PC-3 (cell line): Measurements from ENCODE around the gene RXRA. TPM values are rescaled to one million over a fixed set of nuclear protein-coding genes. Genes with fewer than 3 reads are reported as not detected.

ENCODE experiments used
- ATAC-seq: fragments of 200-7000 bp; cut with Tn5 transposase; 2 replicates; pipeline ENCODE4 v1.9.1; 2020; ENCODE audit warnings: mild to moderate bottlenecking, moderate library complexity
- Bru-seq: library from RNA; stranded (reverse); fragments of 400-500 nt; gene quantifications from one replicate; lab custom pipeline; 2021; lab: Mats Ljungman, UMichigan
- BruChase-seq, 2 experiments: library from RNA; stranded (reverse); fragments of 400-500 nt; gene quantifications; one replicate each; lab custom pipeline; 2021; lab: Mats Ljungman, UMichigan
- BruUV-seq: library from RNA; stranded (reverse); fragments of 400-500 nt; replicated peaks from 2 replicates; lab custom pipeline; 2021; lab: Mats Ljungman, UMichigan
- CTCF ChIA-PET: fragments of 300-600 bp; sonication (Branson Sonifier 250); formaldehyde crosslinking; loops from one replicate; lab custom pipeline; 2022; ENCODE audit warnings: antibody characterized with exemption; lab: Charles Lee
- POLR2A ChIA-PET: fragments of 300-600 bp; sonication (Branson Sonifier 250); formaldehyde crosslinking; loops from one replicate; lab custom pipeline; 2022; ENCODE audit warnings: antibody characterized with exemption; ENCODE audit not compliant: unreplicated experiment; lab: Charles Lee
- DNase-seq: peaks from one replicate; pipeline ENCODE4 v3.0.0-alpha.2; 2015
- H2AFZ ChIP-seq: fragments of 300-600 bp; sonication (generic); 2 replicates; pipeline ENCODE4 v1.6.0; 2016; ENCODE audit warnings: antibody characterized with exemption, low read length
- H3F3A ChIP-seq: fragments of 300-600 bp; sonication (generic); one replicate; pipeline ENCODE4 v1.6.0; 2017; ENCODE audit warnings: antibody characterized with exemption, low read length, control low read depth, mild to moderate bottlenecking; ENCODE audit not compliant: unreplicated experiment
- H3K27ac ChIP-seq: fragments of 300-600 bp; sonication (generic); 2 replicates; pipeline ENCODE4 v1.5.1; 2016; ENCODE audit warnings: mild to moderate bottlenecking, low read length
- H3K27me3 ChIP-seq: fragments of 300-600 bp; sonication (generic); 2 replicates; pipeline ENCODE4 v1.6.1; 2016; ENCODE audit warnings: low read length, mixed read lengths
- H3K36me3 ChIP-seq: fragments of 300-600 bp; sonication (generic); 2 replicates; pipeline ENCODE4 v1.6.1; 2016; ENCODE audit warnings: low read depth, mixed run types, low read length, mixed read lengths
- H3K4me1 ChIP-seq: fragments of 300-600 bp; sonication (generic); 2 replicates; pipeline ENCODE4 v1.5.1; 2016; ENCODE audit warnings: low read length; ENCODE audit not compliant: insufficient read depth
- H3K4me2 ChIP-seq: fragments of 300-600 bp; sonication (generic); 2 replicates; pipeline ENCODE4 v1.6.0; 2016; ENCODE audit warnings: low read length
- H3K4me3 ChIP-seq: fragments of 300-600 bp; sonication (generic); 2 replicates; pipeline ENCODE4 v1.5.1; 2016; ENCODE audit warnings: mild to moderate bottlenecking, low read length, mixed read lengths
- H3K79me2 ChIP-seq: fragments of 300-600 bp; sonication (generic); 2 replicates; pipeline ENCODE4 v1.6.1; 2017; ENCODE audit warnings: low read length, mixed read lengths
- H3K9ac ChIP-seq: fragments of 300-600 bp; sonication (generic); 2 replicates; pipeline ENCODE4 v1.6.0; 2016; ENCODE audit warnings: mild to moderate bottlenecking, low read length
- H3K9me2 ChIP-seq: fragments of 300-600 bp; sonication (generic); replicated peaks from 2 replicates; pipeline ENCODE4 v1.6.1; 2016; ENCODE audit warnings: mixed run types, low read length, mixed read lengths
- H3K9me3 ChIP-seq: fragments of 300-600 bp; sonication (generic); 2 replicates; pipeline ENCODE4 v1.6.1; 2016; ENCODE audit warnings: low read length, mixed read lengths
- H4K20me1 ChIP-seq: fragments of 300-600 bp; sonication (generic); 2 replicates; pipeline ENCODE4 v1.6.1; 2016; ENCODE audit warnings: low read length, mixed read lengths
- EZH2 ChIP-seq: fragments of 300-600 bp; sonication (generic); IDR thresholded peaks from one replicate; pipeline ENCODE4 v1.6.1; 2017; ENCODE audit warnings: antibody characterized with exemption, mild to moderate bottlenecking, low read length; ENCODE audit not compliant: unreplicated experiment
- EZH2phosphoT487 ChIP-seq: fragments of 300-600 bp; sonication (generic); IDR thresholded peaks from 2 replicates; pipeline ENCODE4 v1.6.1; 2018; ENCODE audit warnings: mild to moderate bottlenecking, antibody characterized with exemption, low read length, borderline replicate concordance
- intact Hi-C: fragments of 100-400 bp; cut with micrococcal nuclease; formaldehyde crosslinking; loops from 2 replicates; pipeline ENCODE4 v1.9.0; 2023
- long read RNA-seq: library from polyadenylated mRNA; unstranded; transcript quantifications from one replicate; pipeline ENCODE4 v2.0.0, GENCODE V29; 2021; ENCODE audit not compliant: unreplicated experiment
- total RNA-seq: library from RNA; depleted of rRNA; stranded (reverse); fragments of >200 nt; gene quantifications from 2 replicates; pipeline ENCODE4 v1.2.3, GENCODE V29; 2014; rRNA removed
- TF ChIP-seq, protein P1 (sequence below): fragments of 300-600 bp; sonication (generic); conservative IDR thresholded peaks from 2 replicates; pipeline ENCODE4 v1.5.1; 2017; ENCODE audit warnings: antibody characterized with exemption, low read depth, mild to moderate bottlenecking, low read length

RXRA gene
- total RNA-seq: 17.5 and 23.3 TPM in 2 replicates
- percentile 49 among the genes with signal in this experiment for Bru-seq, nascent RNA
- BruChase-seq, experiment 1, labeled RNA remaining after a 6-hour chase: percentile 49 among the genes with signal in this experiment
- percentile 52 among the genes with signal in this experiment for BruChase-seq, experiment 2, labeled RNA remaining after a 2-hour chase
- long read RNA-seq, transcript RXRA-202 (10 exons, 1,846 nt): major isoform, 9 of 68 reads
- long read RNA-seq, partial matches to known transcripts: 48 of 68 reads
- long read RNA-seq, other reads (novel, unspliced or antisense): 11 of 68 reads

DNA sequence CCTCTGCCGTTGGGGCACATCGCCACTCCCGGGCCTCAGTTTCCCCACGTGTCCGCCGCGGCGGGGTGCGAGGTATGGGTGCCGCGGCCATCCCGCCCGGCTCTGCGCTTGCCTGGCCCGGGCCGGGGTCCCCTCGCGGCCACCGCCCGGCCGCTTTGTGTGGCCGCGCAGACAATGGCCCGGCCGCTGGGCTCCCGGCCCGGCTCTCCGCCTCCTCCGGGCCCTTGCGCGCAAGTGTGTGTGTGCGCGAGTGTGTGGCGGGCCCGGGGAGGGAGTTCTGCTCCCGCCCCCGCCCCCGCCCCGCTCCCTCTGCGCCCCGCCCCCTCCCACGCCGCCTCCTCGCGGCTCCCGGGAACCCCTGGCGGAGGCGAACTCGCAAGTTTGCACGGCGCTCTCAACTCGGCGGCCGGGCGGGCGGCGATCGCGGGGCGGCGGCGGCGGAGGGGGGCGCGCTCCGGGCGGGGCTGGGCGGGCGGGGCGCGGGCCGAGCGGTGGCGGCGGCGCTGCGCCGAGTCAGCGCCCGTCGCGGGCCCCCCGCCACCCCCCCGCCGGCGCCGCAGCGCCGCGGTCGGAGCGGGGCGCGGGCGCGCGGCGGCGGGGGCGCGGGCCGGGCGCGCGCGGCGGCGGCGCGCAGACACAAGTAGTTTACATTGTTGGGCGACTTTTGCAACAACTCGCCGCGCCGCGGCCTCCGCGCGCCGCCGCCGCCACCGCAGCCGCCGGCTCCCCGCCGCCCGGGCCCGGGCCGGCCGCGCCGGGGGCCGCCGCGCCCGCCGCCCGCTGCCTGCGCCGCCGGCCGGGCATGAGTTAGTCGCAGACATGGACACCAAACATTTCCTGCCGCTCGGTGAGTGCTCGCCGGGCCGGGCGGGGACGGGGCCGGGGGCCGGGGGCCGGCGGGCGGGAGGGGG lies at the start of gene RXRA:
RXRA (plus strand) TSS at position 643 of the 911 bp plus-strand sequence; CDS start at position 820, 177 bp downstream.
- CTCF ChIA-PET: no interaction called here
- intact Hi-C loops: loop anchor here (10.0 kb wide), 1 partner anchor 89 kb away; no protein-coding TSS in a partner anchor

GRCh38 chr9:134278286-134278685 lies 48.0 kb upstream of the RXRA start:
- no peak overlapping the region for H3K27ac ChIP-seq
- TF ChIP-seq, protein P1, sequence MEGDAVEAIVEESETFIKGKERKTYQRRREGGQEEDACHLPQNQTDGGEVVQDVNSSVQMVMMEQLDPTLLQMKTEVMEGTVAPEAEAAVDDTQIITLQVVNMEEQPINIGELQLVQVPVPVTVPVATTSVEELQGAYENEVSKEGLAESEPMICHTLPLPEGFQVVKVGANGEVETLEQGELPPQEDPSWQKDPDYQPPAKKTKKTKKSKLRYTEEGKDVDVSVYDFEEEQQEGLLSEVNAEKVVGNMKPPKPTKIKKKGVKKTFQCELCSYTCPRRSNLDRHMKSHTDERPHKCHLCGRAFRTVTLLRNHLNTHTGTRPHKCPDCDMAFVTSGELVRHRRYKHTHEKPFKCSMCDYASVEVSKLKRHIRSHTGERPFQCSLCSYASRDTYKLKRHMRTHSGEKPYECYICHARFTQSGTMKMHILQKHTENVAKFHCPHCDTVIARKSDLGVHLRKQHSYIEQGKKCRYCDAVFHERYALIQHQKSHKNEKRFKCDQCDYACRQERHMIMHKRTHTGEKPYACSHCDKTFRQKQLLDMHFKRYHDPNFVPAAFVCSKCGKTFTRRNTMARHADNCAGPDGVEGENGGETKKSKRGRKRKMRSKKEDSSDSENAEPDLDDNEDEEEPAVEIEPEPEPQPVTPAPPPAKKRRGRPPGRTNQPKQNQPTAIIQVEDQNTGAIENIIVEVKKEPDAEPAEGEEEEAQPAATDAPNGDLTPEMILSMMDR: no peak
- TF ChIP-seq EZH2phosphoT487 (no peak), EZH2 (no peak)
- no peak overlapping the region for H3K9ac ChIP-seq
- no peak for ATAC-seq
- no peaks in the 10 kb centered on the region for H3F3A ChIP-seq
- DNase-seq: no peak
- no TSS peak for BruUV-seq
- H3K9me3 ChIP-seq: no peaks in the 10 kb centered on the region
- no peaks in the 10 kb centered on the region for H4K20me1 ChIP-seq
- no peak overlapping the region for H2AFZ ChIP-seq
- intact Hi-C loops: no loop called here
- POLR2A ChIA-PET: no interaction called here
- H3K27me3 ChIP-seq: no peaks in the 10 kb centered on the region
- H3K4me1 ChIP-seq: no peaks in the 10 kb centered on the region
- no peaks in the 10 kb centered on the region for H3K36me3 ChIP-seq
- CTCF ChIA-PET: no interaction called here
- no peaks in the 10 kb centered on the region for H3K79me2 ChIP-seq
- no peak overlapping the region for H3K4me2 ChIP-seq
- H3K4me3 ChIP-seq: no peak overlapping the region
- no peaks in the 10 kb centered on the region for H3K9me2 ChIP-seq

More for the DNA sequence above, at the start of gene RXRA:
- DNase-seq (peak; percentile 65), ATAC-seq (peak; percentile 54)
- Histone ChIP-seq H3K27me3 (no peaks in the 10 kb centered on the region), H2AFZ (peak within 1 kb of the TSS; percentile 81), H3K27ac (peak within 1 kb of the TSS; percentile 20; the same call in 1 of the 2 replicates), H3K4me3 (peak within 1 kb of the TSS; percentile 86), H3F3A (no peaks in the 10 kb centered on the region), H4K20me1 (peaks cover 6% of the 10 kb centered on the region; the same call in 1 of the 2 replicates), H3K36me3 (no peaks in the 10 kb centered on the region), H3K9me2 (no peaks in the 10 kb centered on the region), H3K9me3 (no peaks in the 10 kb centered on the region), H3K4me1 (peaks cover 14% of the 10 kb centered on the region; the same call in 1 of the 2 replicates), H3K79me2 (peaks cover 43% of the 10 kb centered on the region), H3K4me2 (peak within 1 kb of the TSS; percentile 98), H3K9ac (peak within 1 kb of the TSS; percentile 72)
- BruUV-seq: no TSS peak
- TF ChIP-seq EZH2: no peak
- TF ChIP-seq EZH2phosphoT487: no peak
- TF ChIP-seq, protein P1: no peak
- POLR2A ChIA-PET: interaction anchor here (0.6 kb wide), 2 partner anchors 35 to 99 kb away, joined by 5 to 6 read pairs; no protein-coding TSS in a partner anchor
